GM12874 (cell line): Measurements from ENCODE around the gene ICAM3.

Experiments
- TF ChIP-seq, protein P1 (sequence below): IDR thresholded peaks from 2 replicates; pipeline ENCODE4 v1.5.1; 2011; ENCODE audit warnings: low read depth, mild to moderate bottlenecking, control low read depth, low read length, moderate library complexity; ENCODE audit not compliant: insufficient read depth

The ICAM3 gene

DNA sequence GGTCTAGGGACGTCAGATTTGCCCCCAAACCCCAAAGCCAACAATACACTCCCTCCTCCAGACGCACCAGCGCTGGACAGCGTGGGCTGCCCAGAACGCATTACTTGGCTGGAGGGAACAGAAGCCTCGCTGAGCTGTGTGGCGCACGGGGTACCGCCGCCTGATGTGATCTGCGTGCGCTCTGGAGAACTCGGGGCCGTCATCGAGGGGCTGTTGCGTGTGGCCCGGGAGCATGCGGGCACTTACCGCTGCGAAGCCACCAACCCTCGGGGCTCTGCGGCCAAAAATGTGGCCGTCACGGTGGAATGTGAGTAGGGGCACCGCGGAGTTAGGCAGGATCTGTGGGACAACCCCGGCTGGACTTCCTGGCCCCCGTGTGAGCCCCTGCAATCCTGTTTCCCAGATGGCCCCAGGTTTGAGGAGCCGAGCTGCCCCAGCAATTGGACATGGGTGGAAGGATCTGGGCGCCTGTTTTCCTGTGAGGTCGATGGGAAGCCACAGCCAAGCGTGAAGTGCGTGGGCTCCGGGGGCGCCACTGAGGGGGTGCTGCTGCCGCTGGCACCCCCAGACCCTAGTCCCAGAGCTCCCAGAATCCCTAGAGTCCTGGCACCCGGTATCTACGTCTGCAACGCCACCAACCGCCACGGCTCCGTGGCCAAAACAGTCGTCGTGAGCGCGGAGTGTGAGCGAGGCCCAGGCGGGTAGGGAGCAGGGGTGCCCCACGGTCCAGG, 45.6 kb downstream of the ICAM3 start:
- TF ChIP-seq, protein P1, sequence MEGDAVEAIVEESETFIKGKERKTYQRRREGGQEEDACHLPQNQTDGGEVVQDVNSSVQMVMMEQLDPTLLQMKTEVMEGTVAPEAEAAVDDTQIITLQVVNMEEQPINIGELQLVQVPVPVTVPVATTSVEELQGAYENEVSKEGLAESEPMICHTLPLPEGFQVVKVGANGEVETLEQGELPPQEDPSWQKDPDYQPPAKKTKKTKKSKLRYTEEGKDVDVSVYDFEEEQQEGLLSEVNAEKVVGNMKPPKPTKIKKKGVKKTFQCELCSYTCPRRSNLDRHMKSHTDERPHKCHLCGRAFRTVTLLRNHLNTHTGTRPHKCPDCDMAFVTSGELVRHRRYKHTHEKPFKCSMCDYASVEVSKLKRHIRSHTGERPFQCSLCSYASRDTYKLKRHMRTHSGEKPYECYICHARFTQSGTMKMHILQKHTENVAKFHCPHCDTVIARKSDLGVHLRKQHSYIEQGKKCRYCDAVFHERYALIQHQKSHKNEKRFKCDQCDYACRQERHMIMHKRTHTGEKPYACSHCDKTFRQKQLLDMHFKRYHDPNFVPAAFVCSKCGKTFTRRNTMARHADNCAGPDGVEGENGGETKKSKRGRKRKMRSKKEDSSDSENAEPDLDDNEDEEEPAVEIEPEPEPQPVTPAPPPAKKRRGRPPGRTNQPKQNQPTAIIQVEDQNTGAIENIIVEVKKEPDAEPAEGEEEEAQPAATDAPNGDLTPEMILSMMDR: no peak

DNA sequence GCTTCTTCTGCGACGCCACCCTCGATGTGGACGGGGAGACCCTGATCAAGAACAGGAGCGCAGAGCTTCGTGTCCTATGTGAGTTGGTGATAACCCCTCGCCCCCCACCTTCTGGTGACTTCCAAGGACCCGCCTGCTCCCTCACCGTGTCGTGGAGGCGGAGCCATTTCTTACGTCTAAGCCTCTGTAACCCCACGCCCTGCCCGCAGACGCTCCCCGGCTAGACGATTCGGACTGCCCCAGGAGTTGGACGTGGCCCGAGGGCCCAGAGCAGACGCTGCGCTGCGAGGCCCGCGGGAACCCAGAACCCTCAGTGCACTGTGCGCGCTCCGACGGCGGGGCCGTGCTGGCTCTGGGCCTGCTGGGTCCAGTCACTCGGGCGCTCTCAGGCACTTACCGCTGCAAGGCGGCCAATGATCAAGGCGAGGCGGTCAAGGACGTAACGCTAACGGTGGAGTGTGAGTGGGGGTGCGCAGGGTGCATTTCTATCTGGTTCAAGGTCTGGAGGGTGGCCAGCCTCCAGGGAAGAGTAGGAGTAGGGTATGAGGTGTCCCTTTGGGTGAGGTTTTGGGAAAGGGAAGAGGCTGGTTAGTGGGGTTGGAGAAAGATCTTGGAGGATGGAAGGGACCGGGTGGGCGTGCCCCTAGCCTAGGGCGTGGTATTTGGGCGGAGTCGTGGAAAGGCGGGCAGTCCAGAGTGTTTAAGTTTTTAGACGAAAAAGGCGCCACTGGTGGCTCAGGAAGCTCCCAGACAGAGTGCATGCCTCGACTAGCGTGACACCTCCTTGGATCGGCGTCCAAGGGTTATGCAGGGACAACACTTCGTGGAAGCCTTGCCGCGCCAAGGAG, 46.4 kb downstream of the ICAM3 start:
- TF ChIP-seq, protein P1: no peak

DNA sequence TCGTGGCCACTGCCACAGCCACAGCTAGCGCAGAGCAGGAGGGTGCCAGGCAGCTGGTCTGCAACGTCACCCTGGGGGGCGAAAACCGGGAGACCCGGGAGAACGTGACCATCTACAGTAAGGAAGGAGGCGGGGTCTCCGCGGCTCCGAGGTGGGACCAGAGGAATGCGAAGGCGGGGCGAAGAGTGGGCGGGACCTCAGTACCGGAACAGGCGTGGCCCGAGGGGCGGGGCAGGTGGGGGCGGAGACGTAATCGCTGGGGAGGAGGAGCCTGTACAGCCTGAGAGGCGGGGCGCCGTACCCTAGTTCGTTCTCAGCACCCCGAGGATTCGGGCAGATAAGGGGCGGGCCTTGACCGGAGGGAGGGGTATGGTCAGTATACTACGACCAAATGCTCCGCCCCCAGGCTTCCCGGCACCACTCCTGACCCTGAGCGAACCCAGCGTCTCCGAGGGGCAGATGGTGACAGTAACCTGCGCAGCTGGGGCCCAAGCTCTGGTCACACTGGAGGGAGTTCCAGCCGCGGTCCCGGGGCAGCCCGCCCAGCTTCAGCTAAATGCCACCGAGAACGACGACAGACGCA, 47.1 kb downstream of the ICAM3 start:
- TF ChIP-seq, protein P1: no peak

DNA sequence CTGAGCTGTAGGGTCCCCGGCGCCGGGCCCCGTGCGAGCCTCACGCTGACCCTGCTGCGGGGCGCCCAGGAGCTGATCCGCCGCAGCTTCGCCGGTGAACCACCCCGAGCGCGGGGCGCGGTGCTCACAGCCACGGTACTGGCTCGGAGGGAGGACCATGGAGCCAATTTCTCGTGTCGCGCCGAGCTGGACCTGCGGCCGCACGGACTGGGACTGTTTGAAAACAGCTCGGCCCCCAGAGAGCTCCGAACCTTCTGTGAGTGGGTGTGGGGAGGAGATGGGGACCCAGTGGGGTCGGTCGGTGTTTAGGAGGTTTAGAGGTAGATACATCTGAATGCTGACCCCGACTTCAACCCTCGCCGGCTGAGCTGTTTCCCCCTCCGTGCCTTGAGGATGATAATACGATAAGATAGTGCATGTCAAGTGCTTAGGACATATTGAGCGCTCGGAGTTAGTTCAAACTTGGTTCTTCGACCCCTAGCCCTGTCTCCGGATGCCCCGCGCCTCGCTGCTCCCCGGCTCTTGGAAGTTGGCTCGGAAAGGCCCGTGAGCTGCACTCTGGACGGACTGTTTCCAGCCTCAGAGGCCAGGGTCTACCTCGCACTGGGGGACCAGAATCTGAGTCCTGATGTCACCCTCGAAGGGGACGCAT, 47.7 kb downstream of the ICAM3 start:
- TF ChIP-seq, protein P1: no peak

DNA sequence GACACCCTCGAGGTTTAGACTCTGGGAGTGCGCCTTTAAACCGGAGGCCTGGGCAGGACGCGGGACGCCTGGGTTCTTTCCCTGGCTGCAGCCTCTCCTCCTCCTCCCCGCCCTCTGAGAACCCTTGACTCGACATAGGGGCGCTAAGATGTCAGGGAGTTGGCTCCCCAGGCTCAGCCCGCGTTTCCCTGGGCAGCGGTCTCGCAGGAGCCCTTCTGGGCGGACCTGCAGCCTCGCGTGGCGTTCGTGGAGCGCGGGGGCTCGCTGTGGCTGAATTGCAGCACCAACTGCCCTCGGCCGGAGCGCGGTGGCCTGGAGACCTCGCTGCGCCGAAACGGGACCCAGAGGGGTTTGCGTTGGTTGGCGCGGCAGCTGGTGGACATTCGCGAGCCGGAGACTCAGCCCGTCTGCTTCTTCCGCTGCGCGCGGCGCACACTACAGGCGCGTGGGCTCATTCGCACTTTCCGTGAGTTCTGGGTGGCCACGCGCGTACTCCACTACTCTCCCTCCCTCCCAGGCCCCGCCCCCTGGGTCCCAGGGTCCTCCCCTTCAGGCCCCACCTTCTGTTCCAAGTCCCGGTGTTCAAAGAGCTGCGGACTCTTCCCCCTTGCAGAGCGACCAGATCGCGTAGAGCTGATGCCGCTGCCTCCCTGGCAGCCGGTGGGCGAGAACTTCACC, 48.4 kb downstream of the ICAM3 start:
- TF ChIP-seq, protein P1: no peak

DNA sequence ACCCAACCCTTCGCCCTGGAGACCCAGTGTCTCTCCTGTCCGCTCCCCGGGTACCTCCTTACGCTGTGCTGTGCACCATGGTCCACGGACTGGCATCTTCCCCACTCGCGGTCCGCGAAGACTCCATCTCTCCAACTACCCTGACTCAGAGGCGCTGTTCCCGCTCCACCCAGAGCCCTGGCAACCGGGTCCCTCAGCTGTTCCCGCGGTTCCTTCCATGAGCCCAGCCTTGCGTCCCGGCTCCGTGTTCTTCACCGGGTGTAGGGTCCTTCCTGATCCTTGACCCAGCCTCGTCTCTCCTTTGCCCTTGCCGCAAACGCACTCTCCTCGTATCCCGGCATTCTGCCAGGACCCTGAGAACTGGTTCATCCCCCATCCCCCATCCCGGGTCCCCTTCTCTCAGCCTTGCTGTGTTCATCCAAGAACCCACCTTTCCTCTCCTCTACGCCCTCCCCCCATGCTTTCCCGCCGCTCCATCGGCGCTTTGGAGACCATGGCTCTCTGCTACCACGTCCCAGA, 49.0 kb downstream of the ICAM3 start:
- TF ChIP-seq, protein P1: no peak
